Measurements from ENCODE around the gene SAFB. TPM values are rescaled to one million over a fixed set of nuclear protein-coding genes. Genes with fewer than 3 reads are reported as not detected.

Gene SAFB
- polyA plus RNA-seq, 1 donor: 97.1 TPM

GRCh38 chr19:5628461-5628860, 5.6 kb downstream of the SAFB start:
- DNase-seq: no peak

DNA sequence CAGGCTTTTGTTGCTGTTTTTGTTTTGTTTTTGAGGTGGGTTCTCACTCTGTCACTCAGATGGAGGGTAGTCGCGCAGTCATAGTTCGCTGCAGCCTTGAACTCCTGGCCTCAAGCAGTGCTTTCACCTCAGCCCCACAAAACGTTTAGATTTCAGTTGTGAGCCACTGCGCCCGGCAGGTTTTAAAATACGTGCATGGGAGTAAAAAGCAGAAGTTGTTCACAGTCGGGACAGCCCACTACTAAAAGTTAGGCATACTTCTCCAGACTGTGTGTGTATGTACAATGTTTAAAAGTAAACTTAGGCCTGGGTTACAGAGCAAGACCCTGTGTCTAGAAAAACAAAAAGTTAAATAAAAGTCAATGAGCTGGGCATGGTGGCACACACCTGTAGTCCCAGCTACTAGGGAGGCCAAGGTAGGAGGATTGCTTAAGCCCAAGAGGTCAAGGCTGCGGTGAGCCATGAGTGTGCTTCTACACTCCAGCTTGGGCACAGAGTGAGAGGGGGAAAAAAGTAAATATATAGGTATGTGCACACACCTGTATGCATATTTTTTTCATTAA, 6.1 kb downstream of the SAFB start:
- no peak for DNase-seq

GRCh38 chr19:5631567-5632240, 8.8 kb downstream of the SAFB start:
- no peak for DNase-seq

DNA sequence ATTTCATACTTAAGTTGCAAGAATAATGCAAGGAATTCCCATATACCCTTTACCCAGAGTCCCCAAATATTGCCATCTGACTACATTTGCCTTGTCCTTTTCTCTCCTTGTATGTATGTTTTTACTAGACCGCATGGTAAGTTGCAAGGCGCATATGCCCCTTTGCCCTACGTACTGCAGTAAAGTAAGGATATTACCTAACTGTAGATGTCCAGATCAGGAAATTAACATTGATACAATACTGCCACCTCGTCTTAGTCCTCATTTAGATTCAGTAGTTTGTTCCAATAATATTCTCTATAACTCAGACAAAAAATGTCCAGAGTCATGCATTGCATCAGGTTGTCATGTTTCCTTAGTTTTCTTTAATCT, 9.3 kb downstream of the SAFB start:
- DNase-seq: no peak

- DNase-seq: no peak
Observed at GRCh38 chr19:5632657-5633056, 9.8 kb downstream of the SAFB start.

GRCh38 chr19:5635427-5635826, 12.5 kb downstream of the SAFB start:
- no peak for DNase-seq

DNA sequence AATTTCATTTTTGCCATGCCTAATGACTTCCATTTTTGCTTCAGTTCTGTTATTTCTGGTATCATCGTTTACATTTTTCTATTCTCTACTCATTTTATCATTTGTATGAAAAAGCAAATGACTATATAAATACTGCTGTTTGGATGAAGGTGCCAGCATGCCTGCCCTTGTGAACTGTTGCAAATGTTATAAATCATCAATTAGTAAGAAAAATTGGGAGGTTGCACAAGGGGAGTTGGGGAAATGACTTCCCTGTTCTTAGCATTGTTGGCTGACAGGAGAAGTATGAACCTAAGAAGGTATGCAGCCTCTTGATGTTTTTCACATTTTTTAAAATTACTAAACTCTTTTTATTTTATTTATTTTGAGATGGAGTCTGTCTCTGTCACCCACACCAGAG, 15.1 kb downstream of the SAFB start:
- no peak for DNase-seq

- DNase-seq: no peak
Observed at GRCh38 chr19:5641171-5641570, 18.3 kb downstream of the SAFB start.

- no peak for DNase-seq
Observed at GRCh38 chr19:5642204-5642603, 19.3 kb downstream of the SAFB start.

- DNase-seq: no peak
Observed at GRCh38 chr19:5643060-5643459, 20.2 kb downstream of the SAFB start.

- no peak for DNase-seq
Observed at GRCh38 chr19:5644037-5644436, 21.2 kb downstream of the SAFB start.

DNA sequence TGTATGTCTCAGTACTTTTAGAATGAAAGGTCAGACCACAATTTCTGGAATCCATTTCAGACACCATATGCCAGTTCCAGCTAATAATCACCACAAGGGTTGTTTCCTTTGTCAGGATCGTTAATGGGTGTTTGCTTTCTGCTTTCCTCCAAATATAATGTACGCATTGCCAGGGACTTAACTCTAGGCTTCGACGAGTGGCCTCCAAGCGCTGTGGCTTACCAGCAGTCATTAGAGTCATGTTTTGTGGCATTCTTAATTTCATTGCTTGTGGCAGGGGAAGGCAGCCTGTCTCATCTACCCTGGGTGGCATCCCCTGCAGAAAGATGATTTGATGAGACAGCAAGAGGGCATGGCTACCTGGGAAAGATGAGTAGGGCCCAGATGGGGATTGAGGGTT, 22.5 kb downstream of the SAFB start:
- no peak for DNase-seq

DNA sequence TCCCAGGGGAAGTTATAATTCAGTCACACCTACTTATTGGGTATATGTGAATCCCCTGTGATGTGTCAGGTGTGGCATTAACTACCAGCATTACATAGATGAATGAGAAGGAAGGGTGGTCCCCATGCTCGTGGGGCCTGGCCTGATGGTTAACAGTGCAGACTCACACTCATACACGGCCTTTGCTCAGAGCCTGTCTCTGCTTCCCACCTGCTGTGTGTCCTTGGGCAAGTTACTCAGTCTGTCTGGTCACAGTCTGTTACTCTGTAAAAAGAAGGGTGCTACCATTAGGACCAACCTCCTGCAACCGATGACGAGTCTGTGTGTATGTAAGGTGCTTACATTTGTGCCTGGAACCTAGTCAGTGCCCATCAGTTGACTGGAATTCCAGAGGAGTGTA, 23.8 kb downstream of the SAFB start:
- no peak for DNase-seq

DNA sequence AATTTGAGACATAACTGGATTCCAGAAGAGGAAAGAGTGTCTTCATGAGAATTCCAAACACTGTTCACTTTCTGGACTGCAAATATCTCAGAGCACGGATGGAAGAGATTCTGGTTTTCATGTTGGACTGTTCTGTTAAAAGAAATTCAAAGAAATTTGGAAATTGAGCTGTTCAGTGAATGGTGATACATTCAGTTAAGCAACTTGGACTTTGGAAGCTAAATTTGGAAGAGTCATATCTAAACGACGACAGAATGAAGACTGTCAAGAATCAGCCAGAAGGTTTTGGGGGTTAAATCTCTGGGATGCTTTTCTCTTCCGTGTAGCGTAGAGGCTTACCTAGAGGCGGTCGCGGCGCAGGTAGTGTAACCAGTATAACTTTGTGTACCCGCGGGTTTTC, 25.6 kb downstream of the SAFB start:
- DNase-seq: no peak

- no peak for DNase-seq
Observed at GRCh38 chr19:5651361-5651760, 28.5 kb downstream of the SAFB start.

- no peak for DNase-seq
Observed at GRCh38 chr19:5652261-5652660, 29.4 kb downstream of the SAFB start.

GRCh38 chr19:5654931-5655330, 32.0 kb downstream of the SAFB start:
- no peak for DNase-seq

- no peak for DNase-seq
Observed at GRCh38 chr19:5655412-5655811, 32.5 kb downstream of the SAFB start.

GRCh38 chr19:5661483-5661882, 38.6 kb downstream of the SAFB start:
- no peak for DNase-seq

GRCh38 chr19:5663904-5664303, 41.0 kb downstream of the SAFB start:
- DNase-seq: no peak

DNA sequence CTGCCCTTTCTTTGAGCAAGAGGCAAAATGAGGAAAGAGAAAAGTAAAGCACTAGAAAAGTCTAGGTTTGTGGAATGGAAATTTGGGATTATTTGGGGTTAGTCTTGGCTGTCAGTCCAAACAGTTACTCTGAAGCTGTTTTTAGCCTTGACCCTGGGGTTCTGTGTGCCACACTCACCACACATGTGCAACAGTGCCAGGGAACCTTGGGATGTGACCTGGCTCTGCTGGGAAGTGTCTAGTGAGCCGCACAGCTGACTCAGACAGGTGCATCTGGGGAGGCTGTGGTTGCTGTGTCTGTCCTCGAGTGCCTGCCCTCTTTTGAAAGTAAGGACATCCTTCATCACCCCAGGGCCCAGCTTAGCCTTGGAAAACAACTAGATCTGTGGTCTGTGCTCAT, 41.6 kb downstream of the SAFB start:
- DNase-seq: no peak

DNA sequence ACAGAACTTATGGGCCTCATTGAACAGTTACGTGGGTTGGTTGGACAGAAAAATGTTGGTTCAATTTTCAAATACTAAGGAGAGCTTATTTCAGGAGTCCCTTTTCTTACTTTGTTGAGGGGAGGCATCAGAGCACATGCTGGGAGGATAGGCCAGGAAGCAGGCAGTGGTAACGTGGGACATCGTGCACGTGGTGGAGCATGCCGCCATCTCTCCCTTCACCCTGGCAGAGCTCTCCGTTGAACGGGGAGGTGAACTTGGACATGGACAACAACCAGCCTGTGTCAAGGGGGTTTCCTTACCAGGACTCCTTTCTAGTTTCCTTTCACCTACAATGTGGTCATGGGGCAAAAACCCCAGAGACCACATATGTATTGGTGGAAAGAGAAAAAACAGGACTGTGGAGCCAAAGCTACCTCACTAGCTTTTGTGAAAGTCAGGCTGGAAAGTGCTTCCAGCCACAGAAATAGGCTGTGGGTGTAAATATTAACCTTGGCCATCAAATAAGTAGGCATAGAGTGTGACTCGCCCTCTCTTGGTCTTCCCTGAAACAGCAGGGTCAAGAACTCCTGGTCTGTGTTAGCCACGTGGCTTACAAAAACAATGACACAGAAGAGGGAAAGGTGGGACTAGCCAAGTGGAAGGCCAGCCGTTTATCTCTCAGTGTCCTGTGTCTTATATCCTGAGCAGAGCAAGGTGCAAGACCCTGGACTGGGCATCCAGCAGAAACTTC, 43.1 kb downstream of the SAFB start:
- no peak for DNase-seq

DNA sequence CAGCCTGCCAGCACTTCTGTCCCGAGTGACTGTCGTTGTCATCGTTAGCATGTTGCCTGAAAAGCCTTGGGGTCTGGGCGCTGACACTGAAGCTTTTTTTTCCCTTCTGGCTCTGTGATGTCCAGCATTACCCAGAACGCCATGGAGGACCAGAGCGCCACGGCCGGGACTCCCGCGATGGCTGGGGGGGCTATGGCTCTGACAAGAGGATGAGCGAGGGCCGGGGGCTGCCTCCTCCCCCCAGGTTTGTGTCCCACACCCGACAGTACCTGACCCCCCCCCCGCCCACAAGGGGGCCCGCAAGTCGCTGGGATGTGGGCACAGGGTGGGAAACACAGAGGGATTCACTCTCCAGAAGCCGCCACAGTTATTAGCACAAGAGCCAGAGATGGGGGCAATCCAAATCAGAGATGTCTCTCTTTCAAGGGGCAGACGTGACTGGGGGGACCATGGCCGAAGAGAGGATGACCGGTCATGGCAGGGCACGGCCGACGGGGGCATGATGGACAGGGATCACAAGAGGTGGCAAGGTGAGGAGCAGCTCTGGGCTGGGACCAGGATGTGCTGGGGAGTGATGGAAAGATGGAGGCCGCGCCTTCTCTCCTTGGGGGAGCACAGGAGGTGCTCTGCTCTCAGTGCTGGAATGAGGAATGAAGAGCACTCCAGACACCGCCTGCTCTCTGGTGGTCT, 44.2 kb downstream of the SAFB start:
- no peak for DNase-seq
